Measurements from ENCODE around the gene ABTB1.

ABTB1 gene

GRCh38 chr3:127672429-127673190 is at the start of gene ABTB1:
ABTB1 (plus strand) TSS chr3:127672952; CDS start chr3:127673026, 74 bp downstream.
- DNase-seq (ENCODE audit: low spot score) = peak; percentile 97

- no peak for DNase-seq (ENCODE audit: low spot score)
Observed at GRCh38 chr3:127624063-127624462, 48.7 kb upstream of the ABTB1 start.

DNA sequence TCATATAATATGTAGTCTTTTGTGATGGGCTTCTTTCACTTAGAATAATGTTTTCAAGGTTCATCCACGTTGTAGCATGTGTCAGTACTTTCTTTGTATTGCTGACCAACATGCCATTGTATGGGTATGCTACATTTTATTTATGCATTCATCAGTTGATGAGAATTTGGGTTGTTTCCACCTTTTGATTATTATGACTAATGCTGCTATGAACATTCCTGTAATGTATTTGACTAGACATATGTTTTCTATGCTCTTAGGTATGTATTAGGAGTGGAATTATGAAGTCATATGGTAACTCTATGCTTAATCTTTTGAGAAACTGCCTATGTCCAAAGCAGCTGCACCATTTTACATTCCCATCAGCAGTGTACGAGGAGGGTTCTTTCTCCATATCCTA is 46.9 kb upstream of the ABTB1 start:
- no peak for DNase-seq (ENCODE audit: low spot score)

DNA sequence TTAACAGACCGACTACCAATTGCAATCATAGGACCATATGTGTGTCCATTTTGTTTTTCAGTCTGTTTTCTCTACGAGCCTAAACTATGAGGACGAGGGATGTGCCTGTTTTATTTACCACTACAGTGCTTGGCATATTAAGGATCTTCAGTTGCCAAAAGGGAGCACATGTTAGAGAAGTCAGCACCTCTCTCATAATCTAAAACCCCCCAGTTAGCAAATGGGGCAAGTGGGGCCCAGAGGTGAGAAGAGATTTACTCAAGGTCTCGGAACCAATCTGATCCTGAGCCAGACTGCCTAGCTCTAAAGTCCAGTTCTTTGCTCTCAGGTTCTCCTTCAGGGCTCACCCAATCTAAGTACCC is 44.3 kb upstream of the ABTB1 start:
- DNase-seq (ENCODE audit: low spot score) = no peak

DNA sequence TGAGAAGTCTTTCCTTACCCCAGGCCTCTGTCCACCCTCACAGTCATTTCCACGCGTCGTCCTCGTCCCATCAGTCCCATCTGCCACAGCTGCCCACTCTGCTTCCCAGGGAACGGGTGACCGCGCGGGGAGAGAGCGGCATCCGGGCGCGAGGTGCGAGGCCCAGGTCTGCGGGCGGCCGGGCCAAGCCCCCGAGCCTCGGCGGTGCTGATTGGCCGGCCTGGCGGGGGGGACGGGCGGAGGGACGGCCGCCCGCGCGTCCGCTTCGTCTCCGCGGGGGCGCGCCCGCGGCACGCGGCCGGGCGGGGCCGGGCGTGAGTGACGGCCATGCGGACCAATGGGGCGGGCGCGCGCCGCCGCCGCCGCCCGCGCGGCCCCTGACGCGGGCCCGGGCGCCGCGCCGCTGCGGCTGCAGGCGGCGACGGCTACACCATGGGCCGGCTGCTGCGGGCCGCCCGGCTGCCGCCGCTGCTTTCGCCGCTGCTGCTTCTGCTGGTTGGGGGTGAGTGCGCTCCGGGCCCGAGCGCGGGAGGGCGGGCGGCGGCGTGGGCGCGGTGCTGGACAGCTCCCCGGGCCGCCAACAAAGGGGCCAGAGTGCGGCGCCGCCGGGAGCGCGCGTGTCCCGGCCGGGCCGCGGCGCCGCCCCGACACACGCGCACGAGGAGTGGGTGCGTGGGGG is 43.8 kb upstream of the ABTB1 start, which contains the start of gene PODXL2:
Gene PODXL2, plus strand, starts transcription at position 398 of the 679 bp plus-strand sequence. Its CDS starts 35 bp downstream, at position 433.
- peak; percentile 82 for DNase-seq (ENCODE audit: low spot score)

- no peak for DNase-seq (ENCODE audit: low spot score)
Observed at GRCh38 chr3:127629467-127630403, 43.0 kb upstream of the ABTB1 start.

GRCh38 chr3:127630811-127631714 is 41.7 kb upstream of the ABTB1 start:
- no peak for DNase-seq (ENCODE audit: low spot score)

DNA sequence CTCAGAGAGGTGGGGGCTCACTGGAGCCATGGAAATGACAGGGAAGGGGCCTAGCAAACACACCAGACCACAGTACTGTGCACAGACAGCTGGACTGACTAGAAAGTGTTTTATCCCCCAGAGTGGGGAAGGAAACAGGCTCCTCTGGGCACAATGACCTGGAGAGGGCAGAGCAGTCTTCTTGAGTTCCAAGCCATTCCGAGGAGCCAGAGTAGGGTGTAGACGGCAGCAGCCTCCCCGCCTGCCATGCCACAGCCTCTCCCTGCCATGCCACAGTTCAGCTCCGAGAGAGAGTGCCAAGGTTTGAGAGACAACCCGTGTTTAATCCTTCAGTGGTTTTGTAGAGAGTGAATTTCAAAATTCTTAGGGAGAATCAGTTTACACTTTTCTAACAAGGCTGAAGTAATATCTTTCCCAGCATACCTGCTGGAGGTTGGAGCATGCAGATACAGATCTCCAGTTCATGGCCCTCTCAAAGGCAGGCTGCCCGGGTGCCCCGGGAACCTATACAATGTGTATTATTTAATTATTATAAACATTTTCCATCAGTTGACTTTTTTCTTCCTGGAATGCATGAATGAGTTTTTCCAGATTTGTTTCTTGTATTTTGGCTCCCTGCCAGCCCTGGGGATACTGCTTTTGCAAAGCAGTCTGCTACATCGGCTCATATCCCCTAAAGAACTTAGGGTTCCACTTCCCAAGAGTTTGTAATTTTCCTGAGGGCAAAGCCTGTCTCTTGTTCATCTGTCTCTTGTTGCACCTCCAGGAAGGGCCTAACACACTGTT is 40.5 kb upstream of the ABTB1 start:
- DNase-seq (ENCODE audit: low spot score) = no peak

DNA sequence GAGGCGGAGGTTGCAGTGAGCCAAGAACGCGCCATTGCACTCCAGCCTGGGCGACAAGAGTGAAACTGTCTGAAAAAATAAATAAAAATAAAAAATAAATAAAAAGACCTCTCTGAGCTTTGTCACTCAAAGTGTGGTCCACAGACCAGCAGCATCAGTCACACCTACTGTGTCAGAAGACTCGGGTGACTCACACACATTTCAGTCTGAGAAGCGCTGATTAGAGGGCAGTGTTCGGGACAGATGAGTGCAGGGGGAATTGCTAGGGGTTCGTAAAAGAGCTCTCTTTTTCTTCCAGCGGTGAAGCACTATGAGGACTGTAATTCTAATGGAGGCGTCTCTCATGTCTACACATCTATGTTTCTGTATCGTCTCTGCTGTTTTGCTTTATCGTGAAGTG is 38.1 kb upstream of the ABTB1 start:
- DNase-seq (ENCODE audit: low spot score) = no peak

DNA sequence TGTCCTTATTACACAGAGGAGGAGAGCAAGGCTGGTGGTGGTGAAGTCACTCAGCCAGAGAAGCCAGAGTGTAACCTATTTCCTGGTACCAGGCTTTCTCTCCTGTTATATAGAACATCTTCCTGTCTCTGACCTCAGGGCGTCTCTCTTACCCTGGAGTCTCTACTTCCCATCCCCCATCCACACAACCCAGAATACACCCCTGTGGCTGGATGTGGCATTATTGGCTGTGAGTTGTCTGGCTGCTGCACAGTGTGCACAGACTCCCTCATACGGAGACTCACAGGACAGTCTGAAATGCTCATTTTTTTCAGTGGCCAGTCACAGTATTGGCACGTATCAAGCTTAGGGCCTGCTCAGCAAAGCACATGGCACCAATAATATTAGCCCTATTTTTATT is 35.2 kb upstream of the ABTB1 start:
- no peak for DNase-seq (ENCODE audit: low spot score)

- DNase-seq (ENCODE audit: low spot score) = no peak
Observed at GRCh38 chr3:127637971-127638370, 34.8 kb upstream of the ABTB1 start.

DNA sequence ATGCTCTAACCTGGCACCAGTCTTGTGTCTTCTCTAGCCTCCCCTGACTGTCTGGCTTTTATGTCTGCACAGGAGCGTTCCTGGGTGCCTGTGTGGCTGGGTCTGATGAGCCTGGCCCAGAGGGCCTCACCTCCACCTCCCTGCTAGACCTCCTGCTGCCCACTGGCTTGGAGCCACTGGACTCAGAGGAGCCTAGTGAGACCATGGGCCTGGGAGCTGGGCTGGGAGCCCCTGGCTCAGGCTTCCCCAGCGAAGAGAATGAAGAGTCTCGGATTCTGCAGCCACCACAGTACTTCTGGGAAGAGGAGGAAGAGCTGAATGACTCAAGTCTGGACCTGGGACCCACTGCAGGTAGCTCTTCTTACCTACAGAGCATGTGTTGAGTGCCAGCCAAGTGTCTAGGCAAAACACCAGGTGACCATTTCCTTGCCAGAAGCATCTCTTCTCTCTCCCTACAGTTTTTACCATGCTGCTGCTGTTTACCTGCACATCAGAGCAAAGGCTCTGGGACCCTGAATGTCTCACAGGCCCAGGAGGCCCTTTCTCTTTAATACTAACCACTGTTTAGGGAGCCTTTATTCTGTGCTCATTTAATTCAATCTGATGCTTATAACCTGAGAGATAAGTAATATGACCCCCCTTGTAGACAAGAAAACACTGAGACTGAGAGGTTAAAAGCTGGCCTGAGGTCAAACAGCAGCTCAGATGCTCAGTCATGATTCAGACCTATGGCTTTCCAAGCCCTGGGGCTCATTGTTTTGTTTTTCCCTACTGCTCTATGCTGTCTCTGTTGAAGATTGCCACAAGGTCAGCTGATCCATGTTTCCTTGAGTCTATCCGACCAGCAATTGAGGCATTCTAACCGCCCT is 33.3 kb upstream of the ABTB1 start:
- peak; percentile 29 for DNase-seq (ENCODE audit: low spot score)

GRCh38 chr3:127640042-127640355 is 32.8 kb upstream of the ABTB1 start:
- DNase-seq (ENCODE audit: low spot score) = no peak

DNA sequence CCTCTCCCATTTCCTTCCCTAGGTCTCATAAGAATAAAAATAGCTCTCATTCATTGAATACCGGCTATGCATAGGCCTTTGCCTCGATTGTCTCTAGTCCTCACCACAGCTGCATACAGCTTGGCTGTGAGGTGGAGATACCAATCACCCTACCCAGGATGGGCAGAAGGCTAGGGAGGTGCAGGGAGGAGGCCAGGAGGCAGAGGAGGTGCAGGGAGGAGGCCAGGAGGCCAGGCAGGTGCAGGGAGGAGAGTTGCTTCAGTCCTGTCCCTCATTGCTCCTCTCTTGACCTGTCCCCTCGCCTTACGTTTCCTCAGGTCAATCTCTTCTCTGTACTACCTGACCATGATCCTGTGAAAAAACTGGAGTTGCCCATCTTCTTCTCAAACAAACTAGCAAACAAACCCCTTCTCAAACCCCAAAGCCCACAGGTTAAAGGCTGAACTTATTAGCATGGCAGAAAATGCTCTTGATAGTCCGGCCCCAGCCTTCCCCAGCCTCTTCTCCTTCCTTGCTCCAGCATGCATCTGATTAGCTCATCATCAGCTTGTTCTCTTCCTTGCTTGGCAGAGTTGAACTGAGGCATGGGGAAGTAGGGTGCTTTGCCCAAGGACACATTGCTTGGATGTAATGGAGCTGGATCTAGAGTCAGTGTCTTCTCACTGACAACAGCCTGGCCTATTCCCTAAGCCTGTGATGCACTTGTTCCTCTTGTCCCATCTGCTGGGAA is 27.9 kb upstream of the ABTB1 start:
- DNase-seq (ENCODE audit: low spot score) = no peak

- no peak for DNase-seq (ENCODE audit: low spot score)
Observed at GRCh38 chr3:127645371-127646015, 27.3 kb upstream of the ABTB1 start.

- DNase-seq (ENCODE audit: low spot score) = no peak
Observed at GRCh38 chr3:127646501-127647046, 26.2 kb upstream of the ABTB1 start.

DNA sequence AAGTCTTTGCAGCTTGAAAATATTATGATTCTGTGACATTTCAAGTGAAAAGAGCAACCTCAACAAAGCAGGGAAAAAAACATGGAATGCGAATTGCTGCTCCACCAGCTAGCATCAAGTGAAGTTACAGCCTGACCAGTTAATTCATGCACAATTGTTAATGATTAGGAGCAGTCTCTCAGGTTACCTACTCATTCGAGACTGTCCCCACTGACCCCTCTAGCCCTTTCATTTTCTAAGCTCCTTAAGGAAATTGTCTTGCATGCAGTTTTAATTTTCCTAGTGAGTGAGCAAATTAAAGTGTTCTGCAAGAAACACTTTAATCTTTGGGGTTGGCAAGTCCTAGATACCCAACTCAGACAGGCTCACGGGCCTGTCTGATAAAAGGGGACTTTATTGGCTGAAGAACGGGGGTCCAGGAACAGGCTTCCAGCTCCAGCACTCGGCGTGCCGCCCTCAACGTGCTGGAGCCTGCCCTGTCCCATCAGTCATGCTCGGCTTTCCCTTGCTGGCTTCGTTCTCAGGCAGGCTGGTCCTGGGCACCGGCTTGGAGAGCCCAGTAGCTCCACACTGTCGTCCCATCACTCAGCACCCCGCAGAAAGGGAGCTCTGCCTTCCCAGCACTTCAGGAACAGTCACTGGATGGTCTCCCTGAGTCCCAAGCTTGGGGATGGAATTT is 25.4 kb upstream of the ABTB1 start:
- DNase-seq (ENCODE audit: low spot score) = no peak

DNA sequence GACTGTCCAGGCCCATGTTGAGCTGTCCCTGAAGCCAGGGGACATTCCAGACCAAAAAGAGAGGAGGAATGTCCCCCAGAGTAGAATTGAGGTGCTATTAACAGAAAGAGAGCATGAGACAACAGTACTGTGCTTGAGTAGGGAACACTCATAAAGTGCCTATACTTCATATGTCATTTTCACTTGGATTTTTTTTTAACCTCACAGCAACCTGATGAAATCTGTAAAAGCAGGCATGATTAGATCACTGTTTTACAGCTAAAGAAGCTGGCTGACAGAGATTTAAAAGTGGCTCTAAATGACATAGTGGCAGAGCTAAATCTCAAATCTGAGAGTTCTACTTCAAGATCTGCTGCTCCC is 24.9 kb upstream of the ABTB1 start:
- DNase-seq (ENCODE audit: low spot score) = no peak
